C1 segment of cervical spinal cord (tissue), 14 donors: Measurements from ENCODE around the gene GALK2.
A peak's percentile ranks its signal among the peaks of the same experiment; 100 is the strongest.

Source experiments
- DNase-seq, 14 donors: peaks; one replicate each; lab custom pipeline; 2025; lab: John Stamatoyannopoulos, UW

GALK2 gene

DNA sequence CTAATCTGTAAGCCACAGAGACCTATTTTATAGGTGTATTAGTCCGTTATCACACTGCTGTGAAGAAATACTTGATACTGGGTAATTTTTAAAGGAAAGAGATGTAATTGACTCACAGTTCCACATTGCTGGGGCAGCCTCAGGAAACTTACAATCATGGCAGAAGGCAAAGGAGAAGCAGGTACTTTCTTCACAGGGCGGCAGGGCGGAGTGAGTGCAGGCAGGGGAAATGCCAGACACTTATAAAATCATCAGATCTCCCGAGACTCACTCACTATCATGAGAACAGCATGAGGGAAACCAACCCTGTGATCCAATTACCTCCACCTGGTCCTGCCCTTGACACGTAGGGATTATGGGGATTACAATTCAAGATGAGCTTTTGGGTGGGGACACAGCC is 108.7 kb downstream of the GALK2 start:
- DNase-seq: no peak

DNA sequence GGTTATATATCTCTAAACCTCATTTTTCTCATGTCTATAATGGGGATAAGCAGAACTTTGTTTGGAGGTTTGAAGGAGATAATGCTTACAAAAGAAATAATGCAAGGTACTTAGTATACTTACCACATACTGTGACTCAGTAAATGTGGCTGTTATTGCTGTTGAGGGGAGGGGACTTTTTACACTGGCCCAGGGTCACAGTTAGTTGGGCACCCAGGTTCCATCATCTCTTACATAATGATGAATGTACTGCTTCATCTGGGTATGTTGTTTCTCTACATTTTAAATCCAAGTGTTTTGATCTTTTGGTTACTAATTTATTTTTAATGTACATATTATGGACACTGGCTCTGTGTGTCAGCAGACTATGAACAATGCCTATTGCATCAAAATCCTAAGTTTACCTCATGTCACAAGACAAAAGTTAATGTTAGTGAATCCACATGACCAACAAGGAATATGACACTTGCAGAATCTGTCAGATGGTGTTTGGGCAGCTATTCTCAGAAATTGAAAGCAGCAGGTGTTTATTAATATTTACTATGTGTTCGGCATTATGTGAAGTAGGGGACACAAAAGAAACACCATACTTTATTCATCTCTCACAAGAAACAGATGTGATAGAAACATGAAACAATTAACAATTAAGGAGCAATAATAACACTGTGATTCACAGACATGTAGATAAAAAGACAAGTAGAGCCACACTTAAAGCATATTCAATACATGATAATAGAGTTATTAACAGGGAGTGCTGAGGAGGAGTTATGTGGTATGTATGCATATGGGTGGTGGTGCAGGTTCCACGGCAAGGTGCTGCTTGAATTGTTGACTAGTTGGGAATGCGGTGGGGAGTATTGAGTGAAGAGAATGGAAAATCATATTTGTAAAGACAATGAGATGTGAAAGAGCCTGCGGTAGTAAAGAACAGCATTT is 109.7 kb downstream of the GALK2 start:
- DNase-seq: no peak

DNA sequence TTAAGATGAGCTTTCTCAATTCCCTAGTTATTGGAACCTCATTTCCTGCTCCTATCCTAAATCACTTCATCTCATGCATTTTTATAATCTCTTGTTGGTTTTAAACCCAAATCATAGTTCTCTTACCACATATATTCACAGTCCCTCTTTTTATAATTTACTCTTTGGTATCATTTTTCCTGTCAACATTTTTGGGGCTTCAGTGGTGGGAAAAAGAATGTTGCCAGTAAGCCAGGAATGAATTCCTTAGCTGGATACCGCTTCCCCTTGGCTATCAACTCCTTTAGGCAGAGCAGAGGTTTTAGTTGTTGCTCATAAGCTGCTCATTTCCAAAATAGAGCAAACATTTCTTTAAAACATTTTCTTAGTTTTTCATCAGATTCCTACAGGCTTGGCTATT is 112.3 kb downstream of the GALK2 start:
- DNase-seq: no peak

DNA sequence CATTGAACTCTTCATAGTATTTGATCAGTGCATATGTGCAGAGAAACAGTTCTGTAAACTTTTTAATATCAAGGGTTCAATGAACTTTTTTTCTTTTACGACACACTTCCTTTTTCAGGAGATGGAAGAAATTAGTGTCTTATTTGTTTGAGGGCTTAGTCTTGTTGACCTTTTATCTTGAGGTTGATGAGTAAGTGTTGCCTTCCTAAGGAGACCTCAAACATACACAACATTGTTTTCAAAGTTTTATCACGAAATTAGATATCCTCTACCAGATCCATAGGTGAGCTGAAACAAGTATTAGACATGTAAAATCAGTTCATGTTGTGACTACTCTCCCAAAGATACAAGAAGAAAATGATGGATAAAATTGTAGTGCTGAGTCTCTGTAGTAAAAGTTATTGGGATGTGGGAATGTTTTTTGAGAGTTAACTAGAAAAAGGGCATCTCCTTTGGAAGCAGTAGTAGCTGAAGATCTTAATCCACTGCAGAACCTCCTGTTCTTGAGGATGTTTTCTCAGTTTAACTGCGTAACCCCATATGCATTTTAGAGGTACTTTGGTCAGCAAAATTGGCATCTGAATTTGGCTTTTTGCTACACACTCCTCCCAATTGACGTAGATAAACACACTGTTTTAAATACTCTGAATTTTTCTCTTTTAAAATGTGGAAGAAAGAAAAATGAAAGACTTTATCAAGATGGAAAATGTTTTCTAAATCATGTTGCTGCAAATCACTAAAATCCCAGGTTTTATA is 116.8 kb downstream of the GALK2 start:
- DNase-seq: no peak

DNA sequence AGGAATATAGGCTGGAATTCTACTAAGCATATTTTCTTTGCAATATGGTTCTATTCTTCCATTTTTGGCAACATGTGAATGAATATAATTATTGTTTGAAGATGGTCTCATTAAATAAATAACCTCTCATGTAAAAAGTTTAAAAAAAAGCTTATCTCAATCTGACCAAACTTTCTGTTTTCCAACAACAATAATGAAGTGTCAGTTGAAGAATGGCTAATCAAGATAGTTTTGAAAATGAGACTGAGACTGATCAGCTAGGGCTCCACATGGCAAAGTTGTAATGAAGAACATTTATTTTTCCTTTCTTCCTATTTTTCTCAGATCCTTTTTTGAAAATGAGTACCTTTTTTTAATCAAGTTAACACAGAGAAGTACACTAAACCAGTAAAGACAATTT is 117.4 kb downstream of the GALK2 start:
- no peak for DNase-seq

DNA sequence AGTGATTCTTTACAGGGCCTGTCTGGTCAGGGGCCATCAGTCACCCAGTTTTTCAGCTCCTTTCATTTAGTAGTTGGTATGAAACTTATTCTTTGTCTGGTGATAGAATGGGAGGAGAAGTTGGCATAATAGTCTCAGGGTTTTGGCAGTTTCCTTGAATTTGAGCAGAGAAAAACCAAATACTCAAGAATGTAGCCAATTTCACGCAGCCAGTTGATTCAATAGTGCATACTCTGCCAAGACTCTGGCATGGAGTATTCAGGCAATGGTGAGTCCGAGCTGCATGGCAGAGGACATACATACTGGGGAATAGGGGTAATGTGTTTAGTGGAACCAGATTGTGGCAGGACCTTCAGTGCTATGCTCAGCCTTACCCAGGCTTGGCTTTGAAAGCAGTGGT is 118.3 kb downstream of the GALK2 start:
- peak in 1 of 14 donors; percentile 2 for DNase-seq

DNA sequence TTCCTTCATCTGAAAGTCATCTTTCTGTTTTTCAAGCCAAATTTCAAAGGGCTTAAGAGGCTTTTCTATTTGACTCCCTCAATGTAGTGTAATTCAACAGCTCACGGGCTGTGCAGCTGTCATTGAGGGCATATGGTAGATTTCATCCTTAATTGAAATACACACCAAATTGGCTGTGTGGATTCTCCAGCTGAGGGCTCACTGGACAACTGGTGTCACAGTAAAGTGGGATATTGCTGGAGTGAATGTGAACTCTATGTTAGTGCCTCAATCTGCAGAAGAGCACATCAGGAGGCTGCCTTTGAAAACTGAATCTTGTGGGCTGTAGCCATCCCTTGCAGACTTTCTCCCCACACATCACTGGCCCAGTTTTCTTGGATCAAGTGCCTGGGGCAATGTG is 120.1 kb downstream of the GALK2 start:
- no peak for DNase-seq

DNA sequence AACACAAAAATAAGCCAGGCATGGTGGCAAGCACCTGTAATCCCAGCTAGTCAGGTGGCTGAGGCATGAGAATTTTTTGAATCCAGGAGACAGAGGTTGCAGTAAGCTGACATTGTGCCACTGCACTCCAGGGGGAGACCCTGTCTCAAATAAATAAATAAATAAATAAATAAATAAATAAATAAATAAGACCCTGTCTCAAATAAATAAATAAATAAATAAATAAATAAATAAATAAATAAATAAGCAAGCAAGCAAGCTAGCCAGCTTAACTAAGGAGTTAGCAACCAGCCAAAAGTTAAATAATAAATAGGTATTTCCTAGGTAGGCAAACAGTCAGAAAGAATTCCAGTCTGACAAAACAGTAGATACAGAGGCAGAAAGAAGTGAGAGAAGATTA is 123.9 kb downstream of the GALK2 start:
- no peak for DNase-seq

DNA sequence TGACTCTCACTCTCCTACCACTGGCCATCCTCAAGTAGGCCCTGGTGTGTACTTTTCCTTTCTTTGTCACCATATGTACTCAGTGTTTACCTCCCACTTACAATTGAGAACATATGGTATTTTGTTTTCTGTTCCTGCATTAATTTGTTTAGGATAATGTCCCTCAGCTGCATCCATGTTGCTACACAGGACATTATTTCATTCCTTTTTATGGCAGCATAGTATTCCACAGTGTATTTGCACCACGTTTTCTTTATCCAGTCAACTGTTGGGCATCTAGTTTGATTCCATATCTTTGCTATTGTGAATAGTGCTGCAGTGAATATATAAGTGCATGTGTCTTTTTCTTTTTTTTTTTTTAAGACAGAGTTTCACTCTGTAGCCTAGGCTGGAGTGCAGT is 126.2 kb downstream of the GALK2 start:
- DNase-seq: no peak

DNA sequence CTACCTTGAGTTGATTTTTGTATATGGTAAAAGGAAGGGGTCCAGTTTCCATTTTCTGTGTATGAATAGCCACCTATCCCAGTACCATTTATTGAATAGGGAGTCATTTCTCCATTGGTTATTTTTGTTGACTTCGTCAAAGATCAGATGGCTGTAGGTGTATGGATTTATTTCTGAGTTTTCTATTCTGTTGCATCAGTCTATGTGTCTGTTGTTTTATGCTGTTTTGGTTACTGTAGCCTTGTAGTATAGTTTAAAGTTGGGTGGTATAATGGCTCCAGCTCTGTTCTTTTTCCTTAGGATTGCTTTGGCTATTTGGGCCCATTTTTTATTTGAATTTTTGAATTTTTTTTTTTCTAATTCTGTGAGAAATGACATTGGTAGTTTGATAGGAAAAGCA is 127.5 kb downstream of the GALK2 start:
- DNase-seq: no peak

DNA sequence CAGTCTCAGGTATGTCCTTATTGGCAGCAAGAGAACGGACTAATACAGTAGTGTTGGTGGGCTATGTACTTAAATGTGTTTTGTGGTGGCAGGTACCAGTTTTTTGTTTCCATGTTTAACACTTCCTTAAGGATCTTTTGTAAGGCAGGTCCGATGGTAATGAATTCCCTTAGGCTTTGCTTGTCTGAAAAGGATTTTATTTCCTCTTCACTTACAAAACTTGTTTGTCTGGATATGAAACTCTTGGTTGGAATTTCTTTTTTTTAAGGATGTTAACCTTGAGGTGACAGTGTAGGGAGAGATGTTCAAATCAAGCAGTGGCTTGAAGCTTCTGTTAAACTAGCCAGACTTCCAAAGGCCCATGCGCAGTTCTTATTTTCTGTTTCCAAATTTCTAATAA is 130.8 kb downstream of the GALK2 start:
- DNase-seq: no peak

DNA sequence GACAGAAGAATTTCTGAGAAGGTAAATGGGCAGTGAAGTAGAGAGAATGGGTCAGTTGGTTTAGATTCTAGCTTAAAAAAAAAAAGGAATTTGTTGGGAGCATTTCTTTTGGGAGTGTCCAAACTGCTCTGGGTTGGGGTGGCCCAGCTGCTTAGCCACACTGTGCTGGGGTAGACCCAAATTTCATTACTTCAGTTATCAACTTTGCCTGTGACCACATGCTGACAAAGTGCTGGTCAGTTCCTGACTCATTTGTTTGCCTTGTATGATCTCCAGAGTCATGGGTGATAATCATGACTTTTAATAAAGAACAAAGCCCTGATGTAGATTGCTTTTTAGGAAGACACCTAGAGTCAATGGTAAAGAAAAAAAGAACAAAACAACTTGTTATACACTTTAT is 131.5 kb downstream of the GALK2 start:
- no peak for DNase-seq

DNA sequence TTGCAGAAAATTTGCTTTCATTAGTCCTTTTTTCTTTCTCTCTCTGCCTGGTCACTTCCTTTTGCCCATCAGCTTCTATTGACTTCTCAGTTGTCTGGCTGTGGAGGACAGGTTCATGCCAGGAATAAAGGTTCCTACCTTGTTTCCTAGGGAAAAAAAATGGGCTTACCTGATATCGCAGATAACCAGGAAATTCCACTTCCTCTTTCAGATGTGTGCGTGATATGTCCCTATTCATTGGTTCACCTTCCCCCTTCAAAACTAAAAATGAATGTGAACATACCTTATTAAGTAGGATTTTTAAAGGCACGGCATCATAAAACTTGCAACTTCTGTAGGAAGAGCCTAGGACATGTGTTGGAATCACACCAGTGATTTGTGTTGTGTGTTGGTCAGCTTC is 133.0 kb downstream of the GALK2 start:
- DNase-seq: no peak

DNA sequence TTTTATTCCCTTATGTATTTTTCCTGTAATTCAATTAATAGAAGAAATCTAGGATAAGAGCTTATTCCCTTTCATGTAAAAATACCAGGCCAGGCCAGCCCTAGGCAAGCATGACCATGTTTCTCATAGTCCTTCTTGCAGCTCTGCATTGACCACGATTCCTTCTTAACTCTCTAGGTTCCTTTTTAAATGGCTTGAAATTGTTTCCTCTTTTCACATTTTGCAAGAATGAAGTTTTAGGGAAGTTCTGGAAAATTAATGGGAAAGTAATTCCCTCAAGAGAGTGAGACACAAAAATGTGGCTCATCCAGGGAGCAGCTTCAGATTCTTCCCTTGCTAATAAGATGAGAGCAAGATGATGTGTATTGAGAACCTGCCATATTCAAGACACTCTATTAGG is 136.5 kb downstream of the GALK2 start:
- no peak for DNase-seq

DNA sequence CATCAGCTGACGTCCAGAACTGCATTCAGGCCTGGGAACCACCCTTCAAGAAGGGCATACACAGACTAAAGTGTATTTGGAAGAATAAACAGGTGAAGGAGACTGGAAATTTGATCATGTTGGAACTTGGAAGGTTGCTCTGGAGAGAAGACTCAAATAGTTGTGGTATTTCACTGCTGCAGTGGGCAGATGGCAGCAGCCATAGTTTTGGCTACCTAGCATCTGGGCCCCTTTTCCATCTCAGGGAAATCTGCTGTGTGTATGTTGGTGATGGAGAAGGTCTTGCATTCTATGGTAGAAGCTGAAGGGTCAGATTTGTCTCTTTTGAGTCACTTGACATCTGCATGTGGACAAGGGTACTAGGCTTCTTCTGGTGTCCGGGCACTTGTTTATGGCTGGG is 138.6 kb downstream of the GALK2 start:
- no peak for DNase-seq

DNA sequence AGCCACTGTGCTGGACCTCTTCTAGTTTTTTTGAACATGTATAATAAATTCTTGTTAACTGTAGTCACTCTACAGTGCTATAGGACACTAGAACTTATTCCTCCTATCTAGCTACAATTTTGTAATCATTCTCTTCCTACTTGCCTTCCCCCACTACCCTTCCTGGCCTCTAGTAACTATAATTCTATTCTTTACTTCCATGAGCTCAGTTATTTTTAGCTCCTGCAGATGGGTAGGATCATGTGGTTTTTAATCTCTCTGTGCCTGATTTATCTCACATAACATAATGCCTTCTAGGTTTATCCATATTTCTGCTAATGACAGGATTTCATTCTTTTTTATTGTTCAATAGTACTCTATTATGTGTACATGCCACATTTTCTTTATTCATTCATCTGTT is 139.8 kb downstream of the GALK2 start:
- DNase-seq: no peak

DNA sequence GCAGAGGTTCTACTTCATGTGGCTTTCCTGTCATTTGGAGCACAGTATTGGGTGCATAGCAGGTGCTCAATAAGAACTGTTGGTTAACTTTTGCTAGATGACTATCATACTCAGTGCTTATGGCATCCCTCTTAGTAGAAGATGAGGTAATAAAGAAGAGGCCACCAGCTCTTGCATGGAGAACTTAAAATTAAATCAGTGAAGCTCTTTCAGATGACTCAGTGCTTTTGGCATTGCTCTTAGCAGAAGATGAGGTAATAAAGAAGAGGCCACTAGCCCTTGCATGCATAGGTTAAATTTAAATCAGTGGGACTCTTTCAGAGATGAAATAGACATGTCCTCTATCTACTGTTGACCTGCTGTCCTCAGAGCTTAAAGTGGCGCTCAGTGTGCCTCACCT is 143.6 kb downstream of the GALK2 start:
- no peak for DNase-seq

DNA sequence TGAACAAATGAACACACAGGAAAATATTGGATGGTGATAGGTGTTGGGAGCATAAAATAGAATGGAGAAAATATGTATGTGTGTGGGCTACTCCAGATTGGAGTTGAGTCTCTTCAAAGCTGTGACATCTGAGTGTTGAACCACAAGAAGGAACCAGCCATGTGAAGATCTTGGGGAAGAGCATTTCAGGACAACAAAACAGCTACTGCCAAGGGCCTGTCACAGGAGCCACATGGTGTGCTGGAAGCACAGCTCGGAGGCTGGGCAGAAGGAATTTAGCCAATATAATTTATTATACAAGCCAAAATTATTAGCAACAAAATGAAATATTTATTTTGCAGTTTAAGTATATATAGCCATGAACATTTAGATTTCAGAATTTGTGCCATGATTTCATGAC is 144.7 kb downstream of the GALK2 start:
- DNase-seq: peak in 1 of 14 donors; percentile 34

DNA sequence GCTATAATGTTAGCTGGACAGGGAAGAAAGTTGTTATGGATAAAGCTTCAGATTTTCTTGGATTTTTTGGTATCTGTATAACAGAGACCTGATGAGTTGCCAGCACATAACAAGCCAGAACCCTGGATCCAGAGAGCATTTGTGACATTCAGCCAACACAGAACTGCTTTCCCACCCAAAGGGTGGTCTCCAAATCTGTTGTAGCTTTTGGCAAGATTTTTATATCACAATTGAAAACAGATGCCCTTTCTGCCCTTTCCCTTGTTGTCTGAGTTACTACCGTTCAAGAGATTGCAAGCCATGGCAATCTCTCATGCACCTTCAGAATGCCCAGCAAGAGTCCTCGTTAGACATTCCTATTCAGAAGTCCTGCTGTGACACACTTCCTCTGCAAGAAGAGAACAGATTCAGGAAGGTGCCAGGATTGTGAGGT is 145.4 kb downstream of the GALK2 start:
- peak in 1 of 14 donors; percentile 56 for DNase-seq

DNA sequence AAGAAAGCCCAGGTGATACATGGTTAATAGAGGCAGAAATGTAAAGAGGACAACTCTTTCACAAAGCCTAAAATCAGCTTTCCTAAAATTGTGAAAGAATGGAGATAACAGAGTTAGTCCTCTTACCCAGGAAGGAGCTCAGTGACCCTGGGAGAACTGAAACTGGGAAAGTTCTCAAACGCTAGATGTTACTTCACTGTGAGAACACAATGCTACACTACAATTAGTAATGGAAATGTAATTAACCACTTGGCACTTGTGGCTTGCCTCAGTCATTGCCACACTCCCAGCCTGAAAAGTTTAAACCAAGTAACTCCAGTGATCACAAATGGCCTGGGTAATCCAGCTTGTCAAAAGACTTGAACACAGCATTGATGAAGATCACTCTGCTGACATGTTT is 150.3 kb downstream of the GALK2 start:
- DNase-seq: no peak

DNA sequence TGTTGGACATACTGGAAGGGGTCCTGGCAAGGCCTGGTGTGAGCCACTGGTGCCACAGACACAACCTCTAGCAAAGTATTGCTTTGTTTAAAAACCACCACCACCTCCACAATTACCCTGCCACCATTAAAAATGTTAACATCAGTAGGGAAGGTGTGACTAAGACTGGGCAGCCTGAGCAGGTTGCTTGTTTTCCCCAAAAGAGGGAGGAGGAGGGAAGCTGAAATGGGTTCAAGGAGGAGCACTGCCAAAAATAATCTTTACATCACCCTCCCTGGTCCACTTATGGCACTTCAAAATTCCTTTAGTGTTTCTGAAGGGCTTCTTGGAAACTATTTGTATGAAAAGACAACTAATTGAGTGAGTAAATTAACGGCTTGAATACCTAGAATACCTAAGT is 153.2 kb downstream of the GALK2 start:
- no peak for DNase-seq

DNA sequence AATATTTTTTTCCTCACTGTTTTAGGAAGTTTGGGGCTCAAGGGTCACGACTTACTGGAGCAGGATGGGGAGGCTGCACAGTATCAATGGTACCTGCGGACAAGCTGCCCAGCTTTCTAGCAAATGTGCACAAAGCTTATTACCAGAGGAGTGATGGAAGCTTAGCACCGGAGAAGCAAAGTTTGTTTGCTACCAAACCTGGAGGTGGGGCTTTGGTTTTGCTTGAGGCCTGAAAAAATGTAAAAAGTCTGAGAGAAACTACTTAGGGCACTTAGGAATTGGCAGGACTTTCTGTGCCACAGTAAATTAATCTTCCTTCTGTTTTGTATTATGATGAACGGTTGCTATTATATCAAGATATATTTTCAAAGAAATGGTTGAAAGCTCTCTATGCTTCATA is 157.9 kb downstream of the GALK2 start:
- DNase-seq: no peak

DNA sequence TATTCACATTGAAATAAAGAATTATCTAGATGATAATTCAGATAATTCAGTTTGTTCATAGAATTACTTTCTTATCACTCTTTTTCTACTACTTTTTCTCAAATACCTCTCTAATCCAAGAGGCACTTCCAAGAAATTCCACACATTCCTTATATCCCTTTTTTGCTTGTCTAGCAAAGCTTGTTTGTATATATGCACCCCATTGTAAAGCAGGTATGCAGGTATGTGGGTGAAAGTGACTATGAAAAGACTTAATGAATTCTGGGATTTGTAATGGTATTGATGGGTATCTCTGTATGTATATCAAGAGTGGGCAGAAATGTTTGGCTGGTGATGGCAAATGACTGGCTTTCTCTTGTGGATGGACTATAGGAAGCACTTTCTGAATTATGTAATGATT is 158.9 kb downstream of the GALK2 start:
- no peak for DNase-seq
